Neural cell (in vitro differentiated cells): ENCODE data around the gene OR1J1.

Experiments
- EP300 ChIP-seq: fragments of 450-650 bp; conservative IDR thresholded peaks from 2 replicates; pipeline ENCODE4 v1.6.1; 2014; ENCODE audit warnings: antibody characterized with exemption, mild to moderate bottlenecking, moderate library complexity; ENCODE audit not compliant: poor library complexity, severe bottlenecking
- EZH2 ChIP-seq: fragments of 200-600, 300-800 bp; shearing (Covaris generic), sonication (generic); IDR thresholded peaks from 2 replicates; pipeline ENCODE4 v1.6.1; 2014; ENCODE audit warnings: antibody characterized with exemption, low read length, borderline replicate concordance, mild to moderate bottlenecking; ENCODE audit not compliant: insufficient read depth, poor library complexity, severe bottlenecking
- POLR2AphosphoS5 ChIP-seq: IDR thresholded peaks from 2 replicates; pipeline ENCODE4 v1.6.1; 2012
- RAD21 ChIP-seq: fragments of 450-650 bp; conservative IDR thresholded peaks from 2 replicates; pipeline ENCODE4 v1.6.1; 2014; ENCODE audit warnings: antibody characterized with exemption, mild to moderate bottlenecking, moderate library complexity
- TAF1 ChIP-seq: IDR thresholded peaks from 2 replicates; pipeline ENCODE4 v1.6.1; 2012; ENCODE audit warnings: low read depth
- TF ChIP-seq, protein P1 (sequence below): fragments of 450-650 bp; IDR thresholded peaks from 2 replicates; pipeline ENCODE4 v1.5.1; 2014; ENCODE audit warnings: antibody characterized with exemption, mild to moderate bottlenecking, moderate library complexity; ENCODE audit not compliant: poor library complexity, severe bottlenecking
- TF ChIP-seq, protein P2 (sequence below): IDR thresholded peaks from 2 replicates; pipeline ENCODE4 v1.6.1; 2012; ENCODE audit warnings: borderline replicate concordance

DNA sequence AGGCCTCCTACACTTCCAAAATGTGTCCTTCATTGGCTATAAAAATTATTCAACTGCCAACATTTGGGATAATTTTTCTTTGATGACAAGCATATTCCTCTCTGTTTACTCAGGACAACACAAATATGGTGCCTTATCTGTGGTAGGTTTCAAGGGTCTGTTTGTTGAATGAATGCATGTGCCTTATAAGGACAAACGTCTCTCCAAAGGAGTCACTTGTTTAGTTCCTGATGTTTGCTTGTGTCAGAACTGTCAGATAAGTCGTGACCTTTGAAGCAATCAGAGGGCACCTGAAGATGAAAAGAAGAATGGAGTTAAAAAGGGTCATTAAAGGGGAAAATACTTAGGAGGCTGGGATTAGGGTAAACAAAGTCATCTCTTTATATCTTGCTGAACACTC, 29.2 kb upstream of the OR1J1 start:
- TF ChIP-seq EZH2 (no peak), EP300 (no peak), POLR2AphosphoS5 (no peak), RAD21 (no peak), TAF1 (no peak)
- TF ChIP-seq, protein P1, sequence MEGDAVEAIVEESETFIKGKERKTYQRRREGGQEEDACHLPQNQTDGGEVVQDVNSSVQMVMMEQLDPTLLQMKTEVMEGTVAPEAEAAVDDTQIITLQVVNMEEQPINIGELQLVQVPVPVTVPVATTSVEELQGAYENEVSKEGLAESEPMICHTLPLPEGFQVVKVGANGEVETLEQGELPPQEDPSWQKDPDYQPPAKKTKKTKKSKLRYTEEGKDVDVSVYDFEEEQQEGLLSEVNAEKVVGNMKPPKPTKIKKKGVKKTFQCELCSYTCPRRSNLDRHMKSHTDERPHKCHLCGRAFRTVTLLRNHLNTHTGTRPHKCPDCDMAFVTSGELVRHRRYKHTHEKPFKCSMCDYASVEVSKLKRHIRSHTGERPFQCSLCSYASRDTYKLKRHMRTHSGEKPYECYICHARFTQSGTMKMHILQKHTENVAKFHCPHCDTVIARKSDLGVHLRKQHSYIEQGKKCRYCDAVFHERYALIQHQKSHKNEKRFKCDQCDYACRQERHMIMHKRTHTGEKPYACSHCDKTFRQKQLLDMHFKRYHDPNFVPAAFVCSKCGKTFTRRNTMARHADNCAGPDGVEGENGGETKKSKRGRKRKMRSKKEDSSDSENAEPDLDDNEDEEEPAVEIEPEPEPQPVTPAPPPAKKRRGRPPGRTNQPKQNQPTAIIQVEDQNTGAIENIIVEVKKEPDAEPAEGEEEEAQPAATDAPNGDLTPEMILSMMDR: no peak
- TF ChIP-seq, protein P2, sequence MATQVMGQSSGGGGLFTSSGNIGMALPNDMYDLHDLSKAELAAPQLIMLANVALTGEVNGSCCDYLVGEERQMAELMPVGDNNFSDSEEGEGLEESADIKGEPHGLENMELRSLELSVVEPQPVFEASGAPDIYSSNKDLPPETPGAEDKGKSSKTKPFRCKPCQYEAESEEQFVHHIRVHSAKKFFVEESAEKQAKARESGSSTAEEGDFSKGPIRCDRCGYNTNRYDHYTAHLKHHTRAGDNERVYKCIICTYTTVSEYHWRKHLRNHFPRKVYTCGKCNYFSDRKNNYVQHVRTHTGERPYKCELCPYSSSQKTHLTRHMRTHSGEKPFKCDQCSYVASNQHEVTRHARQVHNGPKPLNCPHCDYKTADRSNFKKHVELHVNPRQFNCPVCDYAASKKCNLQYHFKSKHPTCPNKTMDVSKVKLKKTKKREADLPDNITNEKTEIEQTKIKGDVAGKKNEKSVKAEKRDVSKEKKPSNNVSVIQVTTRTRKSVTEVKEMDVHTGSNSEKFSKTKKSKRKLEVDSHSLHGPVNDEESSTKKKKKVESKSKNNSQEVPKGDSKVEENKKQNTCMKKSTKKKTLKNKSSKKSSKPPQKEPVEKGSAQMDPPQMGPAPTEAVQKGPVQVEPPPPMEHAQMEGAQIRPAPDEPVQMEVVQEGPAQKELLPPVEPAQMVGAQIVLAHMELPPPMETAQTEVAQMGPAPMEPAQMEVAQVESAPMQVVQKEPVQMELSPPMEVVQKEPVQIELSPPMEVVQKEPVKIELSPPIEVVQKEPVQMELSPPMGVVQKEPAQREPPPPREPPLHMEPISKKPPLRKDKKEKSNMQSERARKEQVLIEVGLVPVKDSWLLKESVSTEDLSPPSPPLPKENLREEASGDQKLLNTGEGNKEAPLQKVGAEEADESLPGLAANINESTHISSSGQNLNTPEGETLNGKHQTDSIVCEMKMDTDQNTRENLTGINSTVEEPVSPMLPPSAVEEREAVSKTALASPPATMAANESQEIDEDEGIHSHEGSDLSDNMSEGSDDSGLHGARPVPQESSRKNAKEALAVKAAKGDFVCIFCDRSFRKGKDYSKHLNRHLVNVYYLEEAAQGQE: no peak
